NOMO-1 treated with DMSO at 0.1 percent for 48 hours (cell line): ENCODE results near the gene PUS7.
"Not testable (repeated sequence)": the region's sequence is repeated elsewhere in the genome, so short reads cannot be mapped to it uniquely, and the experiment has no call there.

Source experiments
- DNase-seq: peaks from one replicate; lab custom pipeline; 2025; ENCODE audit not compliant: unreplicated experiment; lab: John Stamatoyannopoulos, UW

The PUS7 gene

GRCh38 chr7:105497016-105497415 lies 25.1 kb downstream of the PUS7 start:
- no peak for DNase-seq

DNA sequence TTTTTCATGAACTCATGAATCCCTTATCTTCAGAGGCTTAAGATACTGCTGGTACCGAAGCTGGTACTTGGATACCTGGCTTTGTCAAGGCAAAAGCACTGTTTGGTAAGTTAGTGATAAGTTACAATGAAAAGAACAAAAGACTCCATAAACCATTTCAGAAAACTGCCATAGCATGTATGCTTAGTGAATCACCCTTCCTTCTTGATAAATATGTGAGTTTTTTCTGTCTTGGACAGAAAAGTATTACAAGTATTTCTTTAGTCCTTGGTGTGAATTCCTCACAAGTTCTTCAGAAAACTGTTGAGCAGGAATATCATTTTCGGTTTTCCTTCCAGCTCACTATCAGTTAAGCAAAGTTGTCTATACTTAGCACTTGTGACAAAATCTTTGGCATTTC lies 25.6 kb downstream of the PUS7 start:
- no peak for DNase-seq

DNA sequence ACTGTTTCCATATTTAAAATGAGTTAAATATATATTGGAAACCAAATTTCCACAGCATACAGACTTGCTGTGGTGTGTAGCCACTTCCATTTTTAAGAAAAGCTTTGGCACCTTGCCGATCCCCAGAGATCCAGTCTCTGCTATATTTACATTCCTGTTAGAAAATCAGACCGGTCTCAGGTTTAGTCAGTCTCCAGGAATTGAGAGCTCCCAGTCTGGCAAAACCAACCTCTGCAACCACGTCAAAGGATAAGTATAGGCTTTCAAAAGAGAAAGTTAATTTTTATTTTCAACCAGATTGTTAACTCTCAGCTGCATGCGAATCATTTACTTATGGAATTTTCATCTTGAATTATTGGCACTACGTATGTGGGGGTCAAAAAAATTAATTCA lies 28.2 kb downstream of the PUS7 start:
- no peak for DNase-seq

DNA sequence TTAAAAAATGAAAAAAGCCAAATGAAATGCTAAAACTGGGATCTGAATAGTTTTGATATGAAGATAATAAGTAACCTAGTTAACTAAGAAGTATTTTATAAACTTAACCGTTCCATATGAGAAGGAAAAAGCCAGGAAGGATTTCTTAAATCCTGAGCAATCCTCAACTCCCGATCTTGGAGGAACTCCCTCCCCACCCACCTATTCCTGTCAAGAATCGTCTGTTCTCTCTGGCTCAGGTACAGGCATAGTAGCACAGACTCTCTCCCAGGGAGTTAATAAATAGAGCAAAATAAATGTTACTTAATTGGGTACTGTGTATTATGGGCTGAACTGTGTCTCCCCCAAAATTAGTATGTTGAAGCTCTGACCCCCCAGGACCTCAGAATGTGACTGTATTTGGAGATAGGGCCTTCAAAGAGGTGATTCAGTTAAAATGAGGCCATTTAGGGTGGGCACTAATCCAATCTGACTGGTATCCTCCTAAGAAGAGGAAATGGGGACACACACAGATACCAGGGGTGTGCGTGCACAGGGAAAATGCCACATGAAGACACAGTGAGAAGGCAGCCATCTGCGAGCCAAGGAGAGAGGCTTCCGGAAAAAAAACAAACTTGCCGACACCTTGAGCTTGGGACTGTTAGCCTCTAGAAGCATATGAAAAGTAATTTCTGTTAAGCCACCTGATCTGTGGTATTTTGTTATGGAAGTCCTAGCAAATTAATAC lies 28.7 kb downstream of the PUS7 start:
- DNase-seq = no peak

GRCh38 chr7:105489409-105489808 lies 32.7 kb downstream of the PUS7 start:
- no peak for DNase-seq

- no peak for DNase-seq
Observed at GRCh38 chr7:105487579-105488571, 34.2 kb downstream of the PUS7 start.

DNA sequence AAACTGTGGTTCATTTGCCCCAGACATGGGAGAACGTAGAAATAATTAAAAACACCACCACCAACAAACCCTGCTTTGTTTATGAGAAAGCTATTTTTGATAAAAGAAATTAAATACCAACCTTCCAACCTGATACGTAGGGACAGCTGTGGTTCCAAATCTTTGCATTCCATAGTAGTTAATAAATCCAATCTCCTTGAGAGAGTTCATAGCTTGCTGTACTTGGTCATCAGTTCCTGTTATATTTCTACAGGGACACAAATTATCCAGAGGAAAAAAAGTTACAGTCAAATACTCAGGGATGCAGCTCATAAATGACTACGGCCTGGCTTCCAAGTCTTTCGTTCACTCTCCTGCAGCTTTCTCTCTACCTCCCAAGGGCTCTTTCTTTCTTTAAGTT lies 41.1 kb downstream of the PUS7 start:
- no peak for DNase-seq

- no peak for DNase-seq
Observed at GRCh38 chr7:105478606-105479005, 43.5 kb downstream of the PUS7 start.

DNA sequence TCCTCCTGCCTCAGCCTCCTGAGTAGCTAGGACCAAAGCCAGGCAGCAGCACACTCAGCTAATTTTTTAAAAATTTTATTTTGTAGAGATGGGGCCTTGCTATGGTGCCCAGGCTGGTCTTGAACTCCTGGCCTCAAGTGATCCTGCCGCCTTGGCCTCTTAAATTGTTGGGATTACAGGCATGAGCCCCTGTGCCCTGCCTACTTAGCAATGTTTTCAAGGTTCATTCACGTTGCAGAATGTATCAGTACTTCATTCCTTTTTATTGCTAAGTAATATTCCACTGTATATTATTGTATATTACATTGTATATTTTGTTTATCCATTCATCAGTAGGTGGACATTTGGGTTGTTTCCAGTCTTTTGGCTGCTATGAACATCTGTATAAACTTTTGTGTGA lies 44.2 kb downstream of the PUS7 start:
- DNase-seq = no peak

DNA sequence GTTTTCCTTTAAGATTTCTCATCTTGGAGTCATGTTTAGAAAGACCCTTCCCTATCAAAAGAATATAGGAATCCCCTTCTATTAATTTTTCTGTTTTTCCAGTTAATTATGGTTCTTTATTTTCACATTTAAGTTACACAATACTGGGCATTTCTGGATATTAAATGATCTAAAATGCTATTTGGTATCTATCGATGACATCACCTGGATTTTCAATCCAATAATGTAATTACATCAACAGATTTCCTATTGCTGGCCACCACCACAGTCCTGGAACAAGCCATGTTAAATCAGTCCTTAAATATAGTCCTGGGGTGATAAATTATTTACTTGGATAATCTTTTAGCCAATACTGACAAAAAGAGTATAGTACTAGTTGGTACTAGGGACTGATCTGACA lies 48.0 kb downstream of the PUS7 start:
- no peak for DNase-seq

DNA sequence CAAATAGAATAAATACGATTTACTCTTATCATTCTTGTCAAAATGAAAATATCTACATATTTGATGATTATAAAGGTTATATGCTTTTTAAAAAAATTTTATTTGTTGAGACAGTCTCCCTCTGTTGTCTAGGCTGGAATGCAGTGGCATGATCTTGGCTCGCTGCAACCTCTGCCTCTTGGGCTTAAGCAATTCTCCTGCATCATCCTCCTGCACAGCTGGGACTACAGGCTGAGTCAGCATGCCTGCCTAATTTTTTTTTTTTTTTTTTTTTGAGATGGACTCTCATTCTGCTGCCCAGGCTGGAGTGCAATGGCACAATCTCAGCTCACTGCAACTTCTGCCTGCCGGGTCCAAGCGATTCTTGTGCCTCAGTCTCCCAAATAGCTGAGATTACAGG lies 48.9 kb downstream of the PUS7 start:
- no peak for DNase-seq

GRCh38 chr7:105470846-105471245 lies 51.2 kb downstream of the PUS7 start:
- DNase-seq = no peak

- DNase-seq = no peak
Observed at GRCh38 chr7:105470090-105470489, 52.0 kb downstream of the PUS7 start.

DNA sequence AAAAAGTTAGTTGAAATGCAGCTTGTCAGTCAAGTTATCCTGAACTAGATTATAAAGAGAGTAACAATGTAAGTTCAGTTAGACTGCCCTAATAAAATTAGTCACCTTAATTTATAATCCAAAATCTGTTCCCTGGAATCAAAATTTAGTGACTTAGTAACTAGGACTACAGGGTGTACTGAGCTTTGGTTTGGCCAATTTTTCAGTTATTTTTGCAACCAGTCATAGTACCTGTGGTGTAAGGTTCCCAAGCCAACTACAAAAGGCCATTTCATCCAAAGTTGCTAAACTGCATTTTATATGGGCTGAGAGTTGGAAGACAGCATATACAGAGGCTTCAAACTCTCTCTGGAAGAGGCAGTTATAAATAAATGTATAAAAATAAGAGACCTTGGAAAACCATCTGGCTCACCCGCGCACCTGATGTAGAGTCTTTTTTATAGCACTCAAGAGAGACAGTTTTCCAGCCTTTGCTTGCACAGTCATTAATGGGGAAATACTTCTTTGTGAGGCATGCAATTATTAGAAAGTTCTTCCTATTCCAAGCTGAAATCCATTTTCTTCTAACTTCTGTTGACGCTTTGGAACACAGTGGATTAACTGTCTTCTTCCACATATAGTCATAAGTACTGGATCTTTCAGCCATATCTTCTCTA lies 59.2 kb downstream of the PUS7 start:
- no peak for DNase-seq

DNA sequence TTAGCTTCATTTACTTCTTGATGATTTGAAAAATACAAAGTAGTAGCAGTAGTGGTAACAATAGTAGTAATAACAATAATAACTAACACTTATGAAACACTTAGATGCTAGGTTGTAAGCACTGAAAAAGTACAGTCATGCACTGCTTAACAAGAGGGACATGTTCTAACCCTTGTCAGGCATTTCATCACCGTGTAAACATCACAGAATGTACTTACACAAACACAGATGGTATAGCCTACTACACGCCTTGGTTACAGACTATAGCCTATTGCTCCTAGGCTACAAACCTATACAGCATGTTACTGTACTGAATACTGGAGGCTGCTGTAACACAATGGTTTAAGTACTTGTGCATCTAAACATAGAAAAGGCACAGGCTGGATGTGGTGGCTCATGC lies 60.6 kb downstream of the PUS7 start:
- DNase-seq = no peak

- no peak for DNase-seq
Observed at GRCh38 chr7:105457619-105458225, 64.3 kb downstream of the PUS7 start.

- DNase-seq = no peak
Observed at GRCh38 chr7:105454921-105455320, 67.2 kb downstream of the PUS7 start.

GRCh38 chr7:105454095-105454747 lies 67.8 kb downstream of the PUS7 start:
- DNase-seq = no peak

- DNase-seq = no peak
Observed at GRCh38 chr7:105452085-105452484, 70.0 kb downstream of the PUS7 start.

- DNase-seq = not testable (repeated sequence)
Observed at GRCh38 chr7:105450870-105451269, 71.2 kb downstream of the PUS7 start.
